Stimulated activated CD4-positive, alpha-beta T cell treated with anti-CD3 and anti-CD28 coated beads, TNF-alpha, amount 100 ng/mL, for 48 hours (primary cell): Measurements from ENCODE around the gene DCP2.

Experiments
- DNase-seq, 3 donors: peaks; one replicate each; pipeline ENCODE4 v3.0.0-alpha.2; 2020; ENCODE audit warnings: low read depth in 3 of 3

The DCP2 gene

GRCh38 chr5:113022661-113023060, 46.1 kb downstream of the DCP2 start:
- DNase-seq, result no peak

GRCh38 chr5:113024076-113024697, 47.6 kb downstream of the DCP2 start:
- DNase-seq, result no peak

- DNase-seq, result no peak
Measured at GRCh38 chr5:113025596-113025995, 49.0 kb downstream of the DCP2 start.

- no peak for DNase-seq
Measured at GRCh38 chr5:113026211-113026610, 49.6 kb downstream of the DCP2 start.

GRCh38 chr5:113027015-113027414, 50.4 kb downstream of the DCP2 start:
- DNase-seq, result no peak

- DNase-seq, result no peak
Measured at GRCh38 chr5:113027431-113027830, 50.8 kb downstream of the DCP2 start.

GRCh38 chr5:113029614-113030013, 53.0 kb downstream of the DCP2 start:
- no peak for DNase-seq

- DNase-seq, result no peak
Measured at GRCh38 chr5:113031104-113031503, 54.5 kb downstream of the DCP2 start.

GRCh38 chr5:113031557-113031956, 55.0 kb downstream of the DCP2 start:
- no peak for DNase-seq

- DNase-seq, result no peak
Measured at GRCh38 chr5:113034182-113034773, 57.7 kb downstream of the DCP2 start.

GRCh38 chr5:113035096-113035495, 58.5 kb downstream of the DCP2 start:
- DNase-seq, result no peak

GRCh38 chr5:113036321-113036720, 59.7 kb downstream of the DCP2 start:
- DNase-seq, result no peak

GRCh38 chr5:113036826-113037225, 60.2 kb downstream of the DCP2 start:
- no peak for DNase-seq

- DNase-seq, result no peak
Measured at GRCh38 chr5:113038136-113038535, 61.5 kb downstream of the DCP2 start.

GRCh38 chr5:113038714-113039113, 62.1 kb downstream of the DCP2 start:
- DNase-seq, result no peak

- no peak for DNase-seq
Measured at GRCh38 chr5:113039229-113039933, 62.8 kb downstream of the DCP2 start.

- DNase-seq, result no peak
Measured at GRCh38 chr5:113039934-113040285, 63.3 kb downstream of the DCP2 start.

- DNase-seq, result no peak
Measured at GRCh38 chr5:113040672-113041260, 64.2 kb downstream of the DCP2 start.

GRCh38 chr5:113042491-113043243, 66.1 kb downstream of the DCP2 start:
- no peak for DNase-seq

GRCh38 chr5:113043491-113043931, 66.9 kb downstream of the DCP2 start:
- peak in 2 of 3 donors; percentile 4 to 29 for DNase-seq

GRCh38 chr5:113044776-113045465, 68.3 kb downstream of the DCP2 start:
- DNase-seq, result no peak

GRCh38 chr5:113047234-113047633, 70.6 kb downstream of the DCP2 start:
- no peak for DNase-seq
